ENCODE results near the gene RIOX2.
A peak's percentile ranks its signal among the peaks of the same experiment; 100 is the strongest.
"Not testable (repeated sequence)": the region's sequence is repeated elsewhere in the genome, so short reads cannot be mapped to it uniquely, and the experiment has no call there.

Gene RIOX2

GRCh38 chr3:97971679-97972567 lies at the start of gene RIOX2:
RIOX2 (minus strand) TSS chr3:97972431; CDS start chr3:97967593, 4,838 bp downstream.
- DNase-seq (ENCODE audit: low read depth): no peak

DNA sequence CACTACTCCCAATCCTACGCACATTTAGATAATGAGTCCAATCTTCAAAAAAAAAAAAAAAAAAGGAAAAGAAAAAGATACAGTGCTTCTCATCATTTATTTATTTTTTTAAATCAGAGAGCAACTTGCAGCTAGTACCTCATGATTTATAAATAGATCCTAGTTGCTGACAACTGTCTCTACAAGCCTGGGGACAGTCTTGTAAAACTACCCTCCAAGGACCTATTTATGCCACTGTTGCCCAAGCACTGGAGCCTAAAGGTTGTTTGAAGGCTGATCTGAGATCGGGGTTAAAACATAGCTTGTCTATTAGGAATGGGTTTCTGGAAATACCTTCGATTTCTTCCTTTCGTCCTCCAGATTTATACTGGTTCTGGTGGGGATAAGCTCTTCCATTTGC lies 48.2 kb upstream of the RIOX2 start:
- no peak for DNase-seq (ENCODE audit: low read depth)

GRCh38 chr3:98018301-98018700 lies 46.1 kb upstream of the RIOX2 start:
- no peak for DNase-seq (ENCODE audit: low read depth)

DNA sequence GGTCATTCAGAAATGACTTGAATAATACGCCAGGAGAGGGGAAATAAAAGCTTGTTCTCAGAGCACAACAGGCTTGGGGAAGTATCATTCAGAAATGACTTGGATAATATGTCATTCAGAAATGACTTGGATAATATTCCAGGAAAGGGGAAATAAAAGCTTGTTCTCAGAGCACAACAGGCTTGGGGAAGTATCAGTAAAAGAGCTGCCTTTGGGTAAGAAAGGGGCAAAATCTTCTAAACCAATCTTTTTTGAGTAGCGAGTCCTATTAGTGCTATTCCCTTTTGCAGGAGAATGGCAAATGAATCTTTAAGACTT lies 42.0 kb upstream of the RIOX2 start:
- DNase-seq (ENCODE audit: low read depth): no peak

DNA sequence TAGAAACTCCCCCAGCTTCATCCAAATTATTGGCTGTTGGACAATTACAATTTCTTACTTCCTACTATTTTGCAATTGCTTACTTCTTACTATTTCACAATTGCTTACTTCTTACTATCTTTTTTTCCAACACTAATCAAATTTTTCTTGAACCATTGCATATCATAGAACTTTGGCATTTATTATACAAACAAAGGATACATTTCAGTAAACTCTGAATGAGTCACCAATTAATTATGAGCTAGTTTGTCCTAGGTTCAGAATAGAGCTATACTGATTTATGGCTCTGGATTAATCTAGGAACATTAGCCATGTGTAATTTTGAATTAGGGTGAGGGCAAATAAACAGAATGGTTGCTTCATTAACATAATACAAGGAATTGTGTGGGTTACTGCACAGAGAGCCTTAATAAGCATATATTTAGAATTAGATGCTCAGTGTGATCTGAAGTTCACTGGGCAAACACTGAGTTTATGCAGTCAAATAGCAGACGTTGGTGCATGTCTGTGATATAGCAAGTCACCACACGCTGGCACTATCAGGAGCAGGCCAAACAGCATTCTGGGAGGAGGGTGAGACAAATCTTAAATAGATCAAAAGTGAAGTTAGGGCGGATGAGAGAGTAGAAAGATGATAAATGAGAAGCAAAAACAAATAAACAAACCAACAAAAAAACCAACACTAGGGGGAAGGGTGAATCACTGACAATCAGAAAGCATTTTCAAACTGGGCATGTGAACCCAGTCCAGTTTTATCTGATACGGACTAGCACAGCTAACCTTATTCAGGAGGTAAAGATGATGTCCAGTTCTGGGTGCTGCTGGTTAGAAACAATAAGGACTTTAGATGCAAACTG lies 41.4 kb upstream of the RIOX2 start:
- DNase-seq (ENCODE audit: low read depth): no peak

DNA sequence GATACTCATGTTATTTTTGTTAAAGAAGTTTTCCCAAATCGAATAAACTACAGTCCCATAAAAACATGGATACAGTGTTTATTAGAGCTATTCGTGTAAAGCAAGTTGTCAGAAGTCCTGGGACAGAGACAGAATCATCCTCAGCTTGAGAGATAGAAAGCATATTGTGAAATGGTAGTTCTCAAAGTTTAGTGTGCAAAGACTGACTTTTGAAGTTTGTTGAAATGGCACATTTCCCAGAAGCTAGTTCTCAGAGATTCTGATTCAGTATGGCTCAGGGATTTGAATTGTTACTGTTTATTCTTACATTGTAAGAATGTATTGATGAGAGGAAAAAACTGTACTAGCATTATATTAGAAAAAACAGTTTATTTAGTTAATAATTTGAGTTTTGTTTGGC lies 40.7 kb upstream of the RIOX2 start:
- peak; percentile 43 for DNase-seq (ENCODE audit: low read depth)

DNA sequence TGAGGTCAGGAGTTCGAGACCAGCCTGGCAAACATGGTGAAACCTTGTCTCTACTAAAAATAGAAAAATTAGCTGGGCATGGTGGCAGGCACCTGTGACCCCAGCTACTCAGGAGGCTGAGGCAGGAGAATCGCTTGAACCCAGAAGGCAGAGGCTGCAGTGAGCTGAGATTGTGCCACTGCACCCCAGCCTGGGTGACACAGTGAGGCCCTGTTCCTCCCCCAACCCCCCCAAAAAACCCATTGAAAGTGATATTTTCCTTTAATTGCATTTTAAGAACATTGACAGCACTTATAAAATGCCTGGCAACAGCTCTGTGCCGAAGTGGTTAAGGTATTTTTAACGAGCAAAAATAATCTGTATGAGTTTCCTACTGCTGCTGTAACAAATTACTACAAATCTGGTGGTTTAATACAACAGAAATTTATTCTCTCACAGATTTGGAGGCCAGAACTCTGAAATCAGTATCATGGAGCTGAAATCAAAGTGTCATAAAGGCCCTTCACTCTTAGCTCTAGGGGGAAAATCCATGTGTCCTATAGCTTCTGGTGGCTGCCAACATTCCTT lies 38.7 kb upstream of the RIOX2 start:
- not testable (repeated sequence) for DNase-seq (ENCODE audit: low read depth)

DNA sequence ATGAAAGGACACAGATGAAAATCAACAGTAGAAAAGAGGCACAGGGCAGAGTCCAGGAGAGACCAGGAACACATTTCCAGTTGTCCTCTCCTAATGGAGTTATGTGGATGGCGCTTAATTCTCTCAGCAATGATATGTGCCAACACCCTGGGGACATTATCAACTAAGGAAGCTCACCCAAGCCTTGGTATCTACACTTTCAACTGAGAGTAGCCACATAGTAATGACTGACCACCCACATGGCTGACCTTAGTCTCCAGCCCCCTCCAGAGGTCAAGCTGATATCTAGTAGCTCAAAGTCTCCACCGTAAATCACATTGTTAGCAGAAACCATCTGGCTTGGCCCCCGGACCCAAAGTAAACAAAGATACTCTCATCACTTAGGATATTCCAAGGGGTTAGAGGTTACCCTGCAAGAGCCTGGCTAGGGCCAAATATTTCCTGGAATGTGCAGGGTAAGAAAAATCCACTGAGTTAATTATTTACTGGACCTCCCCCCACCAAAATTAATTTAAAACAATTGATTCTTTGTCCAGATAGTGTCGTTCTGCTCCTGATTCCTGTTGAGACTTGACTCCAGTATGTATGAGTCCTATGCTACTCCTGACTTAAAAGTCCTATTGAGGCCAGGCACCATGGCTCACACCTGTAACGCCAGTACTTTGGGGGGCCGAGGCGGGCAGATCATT lies 38.1 kb upstream of the RIOX2 start:
- no peak for DNase-seq (ENCODE audit: low read depth)

GRCh38 chr3:98008855-98009254 lies 36.6 kb upstream of the RIOX2 start:
- no peak for DNase-seq (ENCODE audit: low read depth)

GRCh38 chr3:98005438-98005837 lies 33.2 kb upstream of the RIOX2 start:
- no peak for DNase-seq (ENCODE audit: low read depth)

- DNase-seq (ENCODE audit: low read depth): no peak
These were observed 32.5 kb upstream of the RIOX2 start for GRCh38 chr3:98004721-98005120.

- no peak for DNase-seq (ENCODE audit: low read depth)
These were observed 31.2 kb upstream of the RIOX2 start for GRCh38 chr3:98003306-98003969.

GRCh38 chr3:98002717-98003116 lies 30.5 kb upstream of the RIOX2 start:
- DNase-seq (ENCODE audit: low read depth): no peak

GRCh38 chr3:97999994-98000393 lies 27.8 kb upstream of the RIOX2 start:
- no peak for DNase-seq (ENCODE audit: low read depth)

DNA sequence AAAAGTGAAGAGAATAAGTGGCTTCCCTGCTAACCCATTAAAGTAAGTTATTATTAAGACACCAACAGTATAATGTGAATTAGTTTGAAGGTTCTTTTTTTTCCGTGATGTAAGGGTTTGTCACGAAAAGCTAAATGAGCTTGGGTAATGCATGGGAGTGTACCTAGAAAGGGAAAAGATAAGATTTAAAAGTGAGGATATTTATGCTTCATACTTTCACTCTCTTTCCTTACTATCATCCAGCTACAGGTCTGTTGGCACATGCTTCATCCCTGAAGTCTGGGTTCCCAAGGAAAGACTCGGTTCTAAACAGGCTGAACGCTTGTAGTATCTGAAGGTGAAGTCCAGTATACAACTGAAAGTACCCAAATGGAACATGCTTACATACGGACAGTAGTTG lies 26.9 kb upstream of the RIOX2 start:
- no peak for DNase-seq (ENCODE audit: low read depth)

DNA sequence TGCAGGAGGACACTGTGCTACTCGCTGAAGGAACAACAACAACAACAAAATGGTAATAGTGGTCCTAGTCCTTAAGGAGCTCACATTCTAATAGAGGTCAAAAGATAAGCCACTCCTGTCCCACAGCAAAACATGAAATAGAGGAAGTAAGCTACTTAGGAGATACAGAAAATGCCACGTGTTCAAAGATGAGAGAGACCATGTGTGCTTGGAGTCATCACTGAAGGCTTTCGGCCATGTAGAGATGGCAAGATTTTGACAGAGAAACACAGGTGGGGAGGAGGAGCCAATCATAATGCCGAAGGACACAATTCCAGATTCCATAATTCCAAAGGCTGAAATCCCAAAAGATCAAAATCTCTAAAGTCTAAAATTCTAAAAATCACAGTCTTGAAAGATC lies 24.8 kb upstream of the RIOX2 start:
- DNase-seq (ENCODE audit: low read depth): no peak

DNA sequence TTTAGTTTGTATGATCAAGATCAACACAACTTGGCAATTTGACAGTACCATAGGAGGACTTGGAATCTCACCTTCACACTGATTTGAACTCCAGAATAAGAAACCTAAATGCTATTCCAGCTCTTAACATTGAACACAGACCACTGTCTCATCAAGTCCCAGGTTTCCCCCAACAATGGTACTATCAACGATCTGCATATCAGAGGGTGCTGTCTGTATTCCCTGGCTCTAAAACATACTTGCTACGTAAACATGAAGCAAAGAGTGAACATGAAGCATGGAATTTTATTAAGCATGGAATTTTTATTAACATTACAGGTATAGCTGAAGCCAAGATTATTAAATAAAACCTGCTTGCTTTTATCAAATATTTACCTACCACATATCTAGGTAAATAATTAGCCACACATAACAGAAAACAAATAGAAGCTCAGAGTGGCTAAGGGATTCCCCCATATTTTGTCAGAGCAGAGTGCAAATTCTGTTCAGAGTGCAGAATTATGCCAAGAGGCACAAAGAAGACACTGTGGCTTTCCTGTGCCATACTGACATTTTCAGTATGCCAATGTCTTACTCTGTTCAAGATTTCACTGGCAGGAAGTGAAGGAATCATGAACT lies 22.2 kb upstream of the RIOX2 start:
- DNase-seq (ENCODE audit: low read depth): no peak

DNA sequence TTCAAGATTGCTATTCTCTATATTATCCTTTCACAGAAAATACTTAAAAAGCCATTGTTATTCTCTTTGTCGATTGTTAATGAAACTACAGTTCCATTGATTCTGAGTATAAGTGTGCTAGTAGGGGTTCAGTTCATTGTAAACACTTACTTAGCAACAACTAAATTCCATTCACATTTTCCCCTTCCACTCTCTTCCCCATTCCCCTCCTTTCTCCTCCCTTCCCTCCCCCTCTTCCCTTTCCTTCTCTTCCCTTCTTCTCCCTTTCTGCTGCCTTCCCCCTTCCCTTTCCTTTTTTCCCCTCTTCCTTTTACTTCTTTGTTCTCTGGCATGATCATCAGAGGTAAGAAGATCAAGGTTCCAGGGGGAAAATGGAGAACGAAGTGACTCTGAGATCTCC lies 21.3 kb upstream of the RIOX2 start:
- no peak for DNase-seq (ENCODE audit: low read depth)

GRCh38 chr3:97992547-97993173 lies 20.4 kb upstream of the RIOX2 start:
- no peak for DNase-seq (ENCODE audit: low read depth)

- no peak for DNase-seq (ENCODE audit: low read depth)
These were observed 19.1 kb upstream of the RIOX2 start for GRCh38 chr3:97991293-97991682.

All from fibroblast of the conjunctiva (primary cell).